ENCODE measurements around the gene AFAP1L2.

GRCh38 chr10:114343623-114344505 is 60.4 kb downstream of the AFAP1L2 start:
- TF ChIP-seq CTCF (IDR thresholded peaks at IDR 0.05), result no peak
- TF ChIP-seq EZH2 (IDR thresholded peaks at IDR 0.05; ENCODE audit: borderline replicate concordance, insufficient read depth, low read depth, low read length, poor library complexity, severe bottlenecking), result no peak
